Measurements from ENCODE around the gene SDS. TPM values are rescaled to one million over a fixed set of nuclear protein-coding genes. Genes with fewer than 3 reads are reported as not detected.

Gene SDS
- polyA plus RNA-seq, 1 experiment, result not detected

- ChIA-PET POLR2A (no interaction called here), CTCF (interaction anchor here (0.9 kb wide), 1 partner anchor 54 kb away, joined by 3 read pairs; no protein-coding TSS in a partner anchor)
- H3K27ac ChIP-seq (ENCODE audit: low read depth, low read length), result no peak overlapping the region
- H3K9me3 ChIP-seq (ENCODE audit: control insufficient read depth, insufficient read depth, low read length), result no peaks in the 10 kb centered on the region
- H3K27me3 ChIP-seq (ENCODE audit: control insufficient read depth, insufficient read depth, low read length), result no peaks in the 10 kb centered on the region
- no peak for DNase-seq (ENCODE audit: low read depth, low spot score)
- TF ChIP-seq CTCF (IDR thresholded peaks at IDR 0.05; ENCODE audit: low read depth, low read length), result no peak
- no peak overlapping the region for H3K4me3 ChIP-seq (ENCODE audit: low read depth, low read length)
Measured at GRCh38 chr12:113370923-113371682, 32.6 kb downstream of the SDS start.

GRCh38 chr12:113369391-113369985 lies 34.2 kb downstream of the SDS start:
- Histone ChIP-seq H3K9me3 (ENCODE audit: control insufficient read depth, insufficient read depth, low read length) (no peaks in the 10 kb centered on the region), H3K27ac (ENCODE audit: low read depth, low read length) (no peak overlapping the region), H3K4me3 (ENCODE audit: low read depth, low read length) (no peak overlapping the region), H3K27me3 (ENCODE audit: control insufficient read depth, insufficient read depth, low read length) (no peaks in the 10 kb centered on the region)
- no peak for DNase-seq (ENCODE audit: low read depth, low spot score)
- TF ChIP-seq CTCF (IDR thresholded peaks at IDR 0.05; ENCODE audit: low read depth, low read length), result no peak
- ChIA-PET CTCF (interaction anchor here (0.6 to 1.0 kb wide), 2 partner anchors 94 to 172 kb away, joined by 3 to 6 read pairs; no protein-coding TSS in a partner anchor), POLR2A (no interaction called here)

- DNase-seq (ENCODE audit: low read depth, low spot score), result no peak
- Histone ChIP-seq H3K27me3 (ENCODE audit: control insufficient read depth, insufficient read depth, low read length) (no peaks in the 10 kb centered on the region), H3K9me3 (ENCODE audit: control insufficient read depth, insufficient read depth, low read length) (no peaks in the 10 kb centered on the region; the same call in 1 of the 2 replicates), H3K27ac (ENCODE audit: low read depth, low read length) (no peak overlapping the region), H3K4me3 (ENCODE audit: low read depth, low read length) (no peak overlapping the region)
- no peak for TF ChIP-seq CTCF (IDR thresholded peaks at IDR 0.05; ENCODE audit: low read depth, low read length)
- POLR2A ChIA-PET, result no interaction called here
- CTCF ChIA-PET, result interaction anchor here (1.0 kb wide), 1 partner anchor 171 kb away, joined by 3 read pairs; no protein-coding TSS in a partner anchor
Measured at GRCh38 chr12:113368331-113368730, 35.4 kb downstream of the SDS start.

- no peak for TF ChIP-seq CTCF (IDR thresholded peaks at IDR 0.05; ENCODE audit: low read depth, low read length)
- no peak overlapping the region for H3K27ac ChIP-seq (ENCODE audit: low read depth, low read length)
- no peaks in the 10 kb centered on the region for H3K27me3 ChIP-seq (ENCODE audit: control insufficient read depth, insufficient read depth, low read length)
- POLR2A ChIA-PET, result interaction anchor here (0.6 to 0.8 kb wide), 2 partner anchors 32 to 446 kb away, joined by 3 to 12 read pairs; no protein-coding TSS in a partner anchor
- no peak for DNase-seq (ENCODE audit: low read depth, low spot score)
- no peaks in the 10 kb centered on the region; the same call in 1 of the 2 replicates for H3K9me3 ChIP-seq (ENCODE audit: control insufficient read depth, insufficient read depth, low read length)
- H3K4me3 ChIP-seq (ENCODE audit: low read depth, low read length), result no peak overlapping the region
- CTCF ChIA-PET, result no interaction called here
Measured at GRCh38 chr12:113366827-113367226, 36.9 kb downstream of the SDS start.

Data from AG04450 (cell line).